Memory B cell (primary cell): ENCODE results near the gene PDE6A.

ENCODE experiments used
- ATAC-seq: fragments of 150-1000 bp; cut with Tn5 transposase; 2 replicates; pipeline ENCODE4 v1.10.0; 2021; ENCODE audit warnings: low read depth, mild to moderate bottlenecking, moderate library complexity
- DNase-seq, 2 donors: peaks; one replicate each; pipeline ENCODE4 v3.0.0; 2022; ENCODE audit warnings: low spot score in 2 of 2
- H3K27ac Mint-ChIP-seq: one replicate; pipeline ENCODE4 v1.8.0; 2022; ENCODE audit warnings: mild to moderate bottlenecking, moderate library complexity, mixed read lengths
- H3K27me3 Mint-ChIP-seq: one replicate; pipeline ENCODE4 v1.8.0; 2022; ENCODE audit warnings: mixed read lengths
- H3K36me3 Mint-ChIP-seq: one replicate; pipeline ENCODE4 v1.8.0; 2022; ENCODE audit warnings: mild to moderate bottlenecking, mixed read lengths
- H3K4me1 Mint-ChIP-seq: one replicate; pipeline ENCODE4 v1.8.0; 2022; ENCODE audit warnings: mixed read lengths
- H3K4me3 Mint-ChIP-seq: one replicate; pipeline ENCODE4 v1.8.0; 2022; ENCODE audit warnings: mild to moderate bottlenecking, moderate library complexity, mixed read lengths
- H3K9me3 Mint-ChIP-seq: one replicate; pipeline ENCODE4 v1.8.0; 2022; ENCODE audit warnings: mixed read lengths

PDE6A gene

GRCh38 chr5:149940941-149941644 is 3.5 kb downstream of the PDE6A start:
- Mint-ChIP-seq H3K36me3 (no peaks in the 10 kb centered on the region), H3K4me3 (no peak overlapping the region), H3K27me3 (peaks cover 6% of the 10 kb centered on the region), H3K9me3 (no peaks in the 10 kb centered on the region), H3K4me1 (no peaks in the 10 kb centered on the region), H3K27ac (no peak overlapping the region)
- no peak for ATAC-seq
- DNase-seq = no peak

GRCh38 chr5:149940077-149940574 is 4.5 kb downstream of the PDE6A start:
- Mint-ChIP-seq H3K4me3 (no peak overlapping the region), H3K27me3 (peaks cover 6% of the 10 kb centered on the region), H3K4me1 (no peaks in the 10 kb centered on the region), H3K9me3 (no peaks in the 10 kb centered on the region), H3K27ac (no peak overlapping the region), H3K36me3 (no peaks in the 10 kb centered on the region)
- DNase-seq = no peak
- no peak for ATAC-seq

DNA sequence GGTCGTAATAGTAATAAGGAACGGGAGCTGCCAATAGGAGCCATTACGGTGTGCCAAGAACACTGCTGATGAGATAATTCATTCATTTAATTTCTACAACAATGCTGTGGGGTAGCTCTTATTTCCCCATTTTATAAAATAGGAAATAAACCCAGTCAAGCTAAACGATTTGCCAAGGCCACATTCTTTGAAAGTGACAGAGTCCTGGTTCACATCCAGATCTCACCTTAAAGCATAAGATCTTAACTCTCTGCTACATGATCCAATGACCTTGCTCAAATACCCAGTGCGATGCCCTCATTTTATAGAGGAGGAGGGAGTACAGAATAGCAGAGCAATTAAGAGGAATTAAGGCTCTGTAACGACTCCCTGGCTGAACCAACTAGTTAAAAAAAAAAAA is 5.0 kb downstream of the PDE6A start:
- H3K4me3 Mint-ChIP-seq = no peak overlapping the region
- no peaks in the 10 kb centered on the region for H3K36me3 Mint-ChIP-seq
- no peak overlapping the region for H3K27ac Mint-ChIP-seq
- peaks cover 10% of the 10 kb centered on the region for H3K27me3 Mint-ChIP-seq
- ATAC-seq (no peak), DNase-seq (no peak)
- no peaks in the 10 kb centered on the region for H3K4me1 Mint-ChIP-seq
- no peaks in the 10 kb centered on the region for H3K9me3 Mint-ChIP-seq

DNA sequence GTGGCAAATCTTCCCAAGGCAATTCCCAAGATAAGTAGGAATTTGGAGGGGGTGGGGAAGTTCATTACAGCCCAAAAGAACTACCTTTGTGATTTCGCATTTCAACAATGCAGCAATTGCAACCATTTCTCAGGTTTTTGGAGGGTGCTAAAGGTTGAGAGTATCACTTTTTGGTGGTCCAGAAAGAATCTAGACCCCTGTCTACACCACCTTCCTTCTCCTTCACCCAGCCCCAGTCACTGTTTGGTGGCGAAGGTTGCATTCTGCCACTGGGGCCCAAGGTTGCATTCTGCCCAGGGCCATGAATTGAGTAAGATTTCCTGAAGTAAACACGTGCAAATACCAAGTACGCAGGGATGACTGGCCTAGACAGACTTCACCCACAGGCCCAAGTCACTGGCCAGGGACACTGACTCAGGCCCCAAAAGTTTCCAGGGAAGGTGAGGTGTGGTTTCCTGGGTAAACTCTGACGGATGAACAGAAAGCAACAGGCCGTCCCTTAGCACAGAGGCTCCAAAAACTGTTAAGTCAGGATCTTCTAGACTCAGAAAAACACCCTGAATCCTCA is 5.7 kb downstream of the PDE6A start:
- no peak overlapping the region for H3K4me3 Mint-ChIP-seq
- ATAC-seq = no peak
- no peaks in the 10 kb centered on the region for H3K9me3 Mint-ChIP-seq
- no peak for DNase-seq
- no peaks in the 10 kb centered on the region for H3K36me3 Mint-ChIP-seq
- no peak overlapping the region for H3K27ac Mint-ChIP-seq
- no peaks in the 10 kb centered on the region for H3K4me1 Mint-ChIP-seq
- H3K27me3 Mint-ChIP-seq = peaks cover 12% of the 10 kb centered on the region

- Mint-ChIP-seq H3K4me1 (no peaks in the 10 kb centered on the region), H3K36me3 (no peaks in the 10 kb centered on the region), H3K9me3 (no peaks in the 10 kb centered on the region), H3K27me3 (peaks cover 9% of the 10 kb centered on the region), H3K27ac (no peak overlapping the region), H3K4me3 (no peak overlapping the region)
- no peak for ATAC-seq
- no peak for DNase-seq
These were observed 6.3 kb downstream of the PDE6A start for GRCh38 chr5:149938279-149938678.

DNA sequence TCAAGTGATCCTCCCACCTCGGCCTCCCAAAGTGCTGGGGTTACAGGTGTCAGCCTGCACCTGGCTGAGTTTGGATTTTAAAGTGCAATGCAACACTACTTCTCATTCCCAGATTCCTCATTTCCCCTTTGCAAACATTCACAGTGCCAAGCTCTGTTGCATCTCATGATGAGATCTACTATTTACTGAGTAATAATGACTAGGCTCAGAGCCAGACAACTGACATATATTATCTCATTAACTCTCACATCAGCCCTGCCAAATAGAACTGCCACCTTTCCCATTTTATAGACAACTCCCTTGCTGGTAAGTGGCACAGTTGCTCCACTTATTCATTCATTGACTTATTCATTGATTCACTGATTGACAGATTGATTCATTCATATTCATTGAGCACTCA is 7.0 kb downstream of the PDE6A start:
- H3K4me1 Mint-ChIP-seq = no peaks in the 10 kb centered on the region
- H3K4me3 Mint-ChIP-seq = no peak overlapping the region
- DNase-seq (no peak), ATAC-seq (no peak)
- H3K36me3 Mint-ChIP-seq = no peaks in the 10 kb centered on the region
- H3K27ac Mint-ChIP-seq = no peak overlapping the region
- peaks cover 10% of the 10 kb centered on the region for H3K27me3 Mint-ChIP-seq
- no peaks in the 10 kb centered on the region for H3K9me3 Mint-ChIP-seq

GRCh38 chr5:149936700-149937091 is 7.9 kb downstream of the PDE6A start:
- Mint-ChIP-seq H3K36me3 (no peaks in the 10 kb centered on the region), H3K27ac (no peak overlapping the region), H3K9me3 (no peaks in the 10 kb centered on the region), H3K27me3 (peaks cover 12% of the 10 kb centered on the region), H3K4me3 (no peak overlapping the region), H3K4me1 (no peaks in the 10 kb centered on the region)
- DNase-seq (no peak), ATAC-seq (no peak)

DNA sequence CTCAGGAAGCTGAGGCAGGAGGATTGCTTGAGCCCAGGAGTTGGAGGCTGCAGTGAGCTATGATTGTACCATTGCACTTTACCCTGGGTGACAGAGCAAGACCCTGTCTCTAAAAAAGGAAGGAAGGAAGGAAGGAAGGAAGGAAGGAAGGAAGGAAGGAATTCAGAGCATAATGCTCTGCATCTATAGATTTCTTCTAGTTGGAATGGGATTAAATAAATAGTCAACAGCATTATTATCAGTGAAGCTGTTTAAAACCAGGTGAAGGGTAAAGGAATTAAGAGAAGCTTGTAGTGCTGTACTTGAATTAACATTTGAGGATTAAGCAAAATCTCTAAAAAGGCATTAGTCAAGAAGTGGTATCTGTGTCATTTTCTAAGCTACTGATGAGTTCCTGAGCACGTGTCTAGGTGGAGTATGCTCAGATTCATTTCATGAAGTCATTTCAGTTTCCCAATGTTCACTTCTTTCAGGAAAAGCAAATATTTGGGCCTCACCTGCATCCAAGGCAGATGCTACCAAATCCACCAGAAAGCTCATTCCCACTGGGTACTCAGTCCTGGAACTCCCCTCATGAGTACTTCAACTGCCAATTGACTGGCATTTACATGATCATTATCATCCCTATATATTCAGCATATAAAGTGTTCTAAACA is 8.4 kb downstream of the PDE6A start:
- Mint-ChIP-seq H3K27ac (no peak overlapping the region), H3K27me3 (peaks cover 12% of the 10 kb centered on the region), H3K4me3 (no peak overlapping the region), H3K36me3 (no peaks in the 10 kb centered on the region), H3K4me1 (no peaks in the 10 kb centered on the region), H3K9me3 (no peaks in the 10 kb centered on the region)
- ATAC-seq = no peak
- DNase-seq = no peak

DNA sequence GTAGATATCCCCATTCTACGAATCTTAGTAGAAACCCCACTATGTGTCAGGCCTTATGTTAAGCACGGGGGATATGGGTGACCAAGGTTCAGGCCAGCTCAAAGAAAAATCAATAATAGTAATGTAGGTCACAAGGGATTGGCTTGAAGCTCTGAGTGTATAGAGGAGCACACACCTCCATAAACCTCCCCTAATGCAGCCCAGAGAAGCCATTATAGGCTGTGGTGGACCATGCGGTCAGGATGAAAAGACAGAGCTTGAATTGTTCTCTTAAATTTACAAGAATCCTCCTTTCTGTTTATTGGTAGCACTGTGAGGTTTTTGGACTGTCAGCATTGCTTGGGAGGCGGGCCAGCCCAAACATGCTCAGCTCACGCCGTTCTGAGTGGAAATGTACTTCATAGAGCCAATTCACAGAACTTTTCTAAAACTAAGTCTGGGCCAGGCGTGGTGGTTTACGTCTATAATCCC is 9.1 kb downstream of the PDE6A start:
- DNase-seq (no peak), ATAC-seq (no peak)
- peaks cover 15% of the 10 kb centered on the region for H3K27me3 Mint-ChIP-seq
- no peaks in the 10 kb centered on the region for H3K9me3 Mint-ChIP-seq
- H3K27ac Mint-ChIP-seq = no peak overlapping the region
- no peaks in the 10 kb centered on the region for H3K36me3 Mint-ChIP-seq
- no peak overlapping the region for H3K4me3 Mint-ChIP-seq
- H3K4me1 Mint-ChIP-seq = no peaks in the 10 kb centered on the region

DNA sequence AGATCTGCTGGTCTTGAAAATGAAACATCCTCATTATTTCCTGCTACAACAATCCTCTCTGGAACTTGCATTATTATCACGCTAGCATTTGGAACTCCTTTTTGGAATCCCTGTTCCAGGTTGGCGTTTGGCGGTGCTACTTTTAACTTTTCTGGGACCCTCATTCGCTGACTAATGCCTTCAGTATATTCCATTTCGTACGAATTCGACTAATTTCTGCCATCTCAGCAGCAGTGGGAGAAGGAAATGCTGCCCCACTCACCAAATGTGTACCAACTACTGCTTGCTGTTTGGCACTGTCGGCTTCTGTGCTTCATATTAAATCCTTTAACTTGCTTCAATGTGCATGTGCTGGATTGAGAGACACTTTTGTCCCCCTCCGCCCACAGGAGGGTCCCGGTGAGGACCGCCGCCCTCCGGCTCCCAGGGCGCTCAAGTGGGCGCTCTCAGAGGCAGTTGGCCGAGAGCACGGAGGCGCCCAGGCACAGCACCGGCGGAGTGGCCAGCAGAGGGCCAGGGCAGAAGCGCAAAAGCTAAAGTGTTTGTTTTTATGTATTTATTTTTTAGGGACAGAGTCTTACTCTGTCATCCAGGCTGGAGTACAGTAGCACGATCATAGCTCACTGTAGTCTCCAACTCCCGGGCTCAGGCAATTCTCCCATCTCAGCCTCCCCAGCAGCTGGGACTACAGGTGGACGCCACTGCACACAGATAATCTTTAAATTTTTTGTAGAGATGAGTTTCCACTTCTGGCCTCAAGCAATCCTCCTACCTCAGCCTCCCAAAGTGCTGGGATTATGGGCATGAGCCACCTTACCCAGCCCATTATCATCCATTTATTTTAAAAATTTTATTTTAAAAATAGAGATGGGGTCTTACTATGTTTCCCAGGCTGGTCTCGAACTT is 11.9 kb downstream of the PDE6A start:
- H3K4me3 Mint-ChIP-seq = no peak overlapping the region
- H3K4me1 Mint-ChIP-seq = no peaks in the 10 kb centered on the region
- DNase-seq (no peak), ATAC-seq (no peak)
- no peaks in the 10 kb centered on the region for H3K9me3 Mint-ChIP-seq
- peaks cover 17% of the 10 kb centered on the region for H3K27me3 Mint-ChIP-seq
- H3K36me3 Mint-ChIP-seq = no peaks in the 10 kb centered on the region
- no peak overlapping the region for H3K27ac Mint-ChIP-seq

DNA sequence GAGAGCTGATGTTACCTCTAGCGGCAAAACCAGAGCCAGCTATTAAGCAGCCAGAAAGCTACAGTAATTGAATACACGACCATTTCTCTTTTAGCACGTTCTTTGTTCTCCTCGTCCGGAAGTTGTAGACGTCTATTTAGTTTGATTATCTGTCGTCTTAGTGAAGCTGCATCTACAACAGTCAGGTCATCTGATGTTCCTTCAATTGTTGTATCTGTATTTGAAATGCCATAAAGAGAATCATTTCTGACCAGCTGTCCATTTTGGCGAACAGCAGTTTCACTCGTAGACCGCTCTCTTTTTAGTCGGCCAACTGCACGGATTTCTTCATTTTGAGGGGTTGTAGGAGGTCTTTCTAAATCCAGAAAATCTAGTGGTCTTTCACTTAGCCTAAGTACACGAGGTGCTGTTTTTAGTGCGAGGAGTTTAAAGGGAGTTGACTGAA is 12.6 kb downstream of the PDE6A start:
- H3K36me3 Mint-ChIP-seq = no peaks in the 10 kb centered on the region
- no peaks in the 10 kb centered on the region for H3K4me1 Mint-ChIP-seq
- H3K4me3 Mint-ChIP-seq = no peak overlapping the region
- H3K9me3 Mint-ChIP-seq = no peaks in the 10 kb centered on the region
- no peak for ATAC-seq
- H3K27ac Mint-ChIP-seq = no peak overlapping the region
- H3K27me3 Mint-ChIP-seq = peaks cover 16% of the 10 kb centered on the region
- no peak for DNase-seq

- peaks cover 14% of the 10 kb centered on the region for H3K27me3 Mint-ChIP-seq
These were observed 13.6 kb downstream of the PDE6A start for GRCh38 chr5:149930749-149931574.

DNA sequence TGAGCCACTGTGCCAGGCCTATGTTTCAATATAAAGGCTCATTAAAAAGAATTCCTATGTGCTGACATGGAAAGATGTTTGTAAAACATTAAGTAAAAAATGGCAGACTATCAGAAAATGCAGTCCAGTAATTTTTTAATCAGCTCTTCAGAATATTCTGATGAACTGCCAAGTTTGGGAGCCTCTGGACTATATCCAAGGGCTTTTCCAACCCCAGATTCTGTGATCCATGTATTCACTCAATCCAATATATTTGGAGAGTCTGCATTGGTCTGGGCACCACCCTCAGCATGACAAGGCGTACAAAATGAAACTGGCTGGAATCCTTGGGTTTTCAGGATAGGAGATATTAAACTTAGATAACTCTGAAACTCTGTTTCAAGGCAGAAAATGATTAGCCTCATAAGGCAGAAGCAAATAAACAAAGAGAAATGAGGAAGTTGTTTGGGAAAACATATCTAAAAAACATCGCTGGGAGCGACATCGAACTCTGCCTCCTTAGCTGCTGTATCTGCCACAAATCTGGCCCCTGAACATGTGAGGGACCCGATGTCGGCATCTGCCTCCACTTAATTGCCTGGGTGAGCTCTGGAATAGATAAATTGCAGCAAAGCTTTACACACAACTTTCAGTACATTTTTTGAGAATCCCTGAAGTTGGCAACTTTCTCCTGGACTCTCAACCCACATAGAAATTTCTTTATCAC is 14.4 kb downstream of the PDE6A start:
- no peak overlapping the region for H3K4me3 Mint-ChIP-seq
- DNase-seq = no peak
- H3K27me3 Mint-ChIP-seq = peaks cover 14% of the 10 kb centered on the region
- H3K9me3 Mint-ChIP-seq = no peaks in the 10 kb centered on the region
- no peak for ATAC-seq
- H3K4me1 Mint-ChIP-seq = no peaks in the 10 kb centered on the region
- H3K27ac Mint-ChIP-seq = no peak overlapping the region
- H3K36me3 Mint-ChIP-seq = no peaks in the 10 kb centered on the region

More at GRCh38 chr5:149930749-149931574, 13.6 kb downstream of the PDE6A start:
- Mint-ChIP-seq H3K9me3 (no peaks in the 10 kb centered on the region), H3K4me3 (no peak overlapping the region), H3K36me3 (no peaks in the 10 kb centered on the region), H3K27ac (no peak overlapping the region), H3K4me1 (no peaks in the 10 kb centered on the region)
- DNase-seq (no peak), ATAC-seq (no peak)
